Epithelial cell of proximal tubule (primary cell): ENCODE data around the gene NOXRED1. TPM values are rescaled to one million over a fixed set of nuclear protein-coding genes. Genes with fewer than 3 reads are reported as not detected.

ENCODE experiments used
- DNase-seq: peaks from one replicate; pipeline ENCODE4 v3.0.0-alpha.2; 2011; ENCODE audit warnings: low read depth
- H3K4me3 ChIP-seq: 2 replicates; pipeline ENCODE4 v1.5.1; 2011; ENCODE audit warnings: low read depth, mild to moderate bottlenecking, low read length
- CTCF ChIP-seq: conservative IDR thresholded peaks from 2 replicates; pipeline ENCODE4 v1.5.1; 2012; ENCODE audit warnings: low read depth, mild to moderate bottlenecking, low read length
- total RNA-seq: library from RNA; depleted of rRNA; stranded (reverse); fragments of >200 nt; gene quantifications from 2 replicates; pipeline ENCODE4 v1.2.3, GENCODE V29; 2015

NOXRED1 gene
- total RNA-seq, 1 donor from 2014 or later: not detected

- TF ChIP-seq CTCF: no peak
- DNase-seq: no peak
- peak overlapping the region; percentile 81 for H3K4me3 ChIP-seq
Measured at GRCh38 chr14:77458249-77458950, 35.1 kb upstream of the NOXRED1 start.

DNA sequence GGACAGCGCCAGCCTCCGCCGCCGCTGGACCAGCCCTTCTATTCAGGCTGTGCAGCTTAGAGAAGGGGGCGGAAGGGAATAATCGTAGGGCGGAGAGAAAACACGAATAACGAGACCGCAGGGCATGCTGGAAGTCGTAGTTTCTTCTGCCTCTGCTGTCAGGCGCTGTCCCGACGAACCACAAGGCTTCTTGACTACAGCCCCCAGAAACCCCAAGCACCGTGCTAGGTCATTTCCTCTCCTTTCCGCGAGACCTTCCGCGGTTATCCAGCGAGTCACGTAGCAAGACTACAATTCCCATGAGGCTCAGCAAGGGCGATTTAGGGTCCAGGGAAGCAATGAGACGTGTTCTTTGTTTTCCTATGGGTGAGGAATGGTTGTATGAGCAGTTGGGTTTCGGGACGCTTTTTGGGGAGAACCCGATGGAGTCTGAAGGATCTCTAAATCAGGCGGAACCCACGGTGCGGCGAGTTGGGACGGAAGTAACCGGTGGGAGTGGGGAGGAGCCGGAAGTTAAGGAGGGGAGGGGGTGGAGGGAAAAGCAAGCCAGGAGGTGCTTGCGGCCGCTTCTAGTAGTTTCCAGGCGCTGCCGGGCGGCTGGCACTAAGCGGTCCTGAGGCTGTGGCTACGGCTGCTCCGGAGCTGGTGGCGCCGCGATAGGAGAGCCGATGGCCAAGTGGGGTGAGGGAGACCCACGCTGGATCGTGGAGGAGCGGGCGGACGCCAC is 34.4 kb upstream of the NOXRED1 start, which contains the start of the genes AHSA1 and VIPAS39:
Gene AHSA1 (plus strand): TSS at position 572 of the 727 bp plus-strand sequence. CDS start 97 bp downstream, at position 669.
Gene VIPAS39 (minus strand): TSS at position 80 of the 727 bp plus-strand sequence. CDS start 3,499 bp downstream, outside the sequence.
- peak within 1 kb of the TSS; percentile 81 for H3K4me3 ChIP-seq
- peak; percentile 98 for DNase-seq
- no peak for TF ChIP-seq CTCF

GRCh38 chr14:77457115-77457521 is 33.8 kb upstream of the NOXRED1 start:
- TF ChIP-seq CTCF: no peak
- H3K4me3 ChIP-seq: peak overlapping the region; percentile 81
- DNase-seq: no peak

- H3K4me3 ChIP-seq: peak overlapping the region; percentile 81
- TF ChIP-seq CTCF: no peak
- no peak for DNase-seq
Measured at GRCh38 chr14:77455966-77456640, 32.8 kb upstream of the NOXRED1 start.

DNA sequence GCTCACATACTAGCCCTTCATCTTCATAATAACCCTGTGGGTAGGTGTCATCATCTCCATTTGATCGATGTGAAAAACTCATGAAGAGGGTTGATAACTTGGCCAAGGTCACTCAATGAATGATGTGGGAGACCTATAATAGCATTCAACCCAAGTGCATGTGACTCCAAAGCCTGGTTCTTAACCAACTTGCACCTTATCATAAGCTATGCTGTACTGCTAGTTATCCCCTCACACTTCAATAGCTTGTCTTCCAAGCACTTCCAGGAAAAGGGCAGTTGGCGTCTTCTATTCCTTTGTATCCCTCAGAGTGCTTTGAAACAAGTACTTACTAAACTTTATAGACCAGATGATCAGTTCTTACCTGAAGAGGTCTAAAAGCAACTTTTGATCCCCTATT is 18.9 kb upstream of the NOXRED1 start:
- DNase-seq: no peak
- TF ChIP-seq CTCF: no peak
- no peak overlapping the region for H3K4me3 ChIP-seq

DNA sequence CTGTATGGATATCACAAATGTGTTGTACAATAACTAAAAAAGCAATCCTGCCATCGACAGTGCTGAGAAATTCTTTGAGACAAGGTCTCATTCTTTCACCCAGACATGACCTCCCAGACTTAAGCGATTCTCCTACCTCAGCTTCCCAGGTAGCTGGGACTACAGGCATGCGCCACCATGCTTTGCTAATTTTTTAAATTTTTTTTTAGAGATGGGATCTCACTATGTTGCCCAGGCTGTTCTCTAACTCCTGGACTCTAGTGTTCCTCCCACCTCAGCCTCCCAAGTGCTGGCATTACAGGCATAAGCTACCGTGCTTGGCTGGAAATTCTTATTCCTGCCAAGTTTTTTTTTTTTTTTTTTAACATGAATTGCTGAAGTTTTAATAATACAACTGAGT is 16.5 kb upstream of the NOXRED1 start:
- no peak overlapping the region for H3K4me3 ChIP-seq
- no peak for DNase-seq
- no peak for TF ChIP-seq CTCF
